Neural progenitor cell (in vitro differentiated cells): ENCODE measurements around the gene CCDC88A. TPM values are rescaled to one million over a fixed set of nuclear protein-coding genes. Genes with fewer than 3 reads are reported as not detected.

Source experiments
- DNase-seq: peaks from one replicate; pipeline ENCODE4 v3.0.0-alpha.2; 2016; ENCODE audit warnings: low spot score
- H2AFZ ChIP-seq: fragments of 200-600 bp; sonication (generic); replicated peaks from 2 replicates; pipeline ENCODE4 v1.6.1; 2016; ENCODE audit warnings: antibody characterized with exemption
- H3F3A ChIP-seq: fragments of 200-600 bp; sonication (generic); 2 replicates; pipeline ENCODE4 v1.6.1; 2016; ENCODE audit warnings: antibody characterized with exemption, low read depth
- H3K27ac ChIP-seq: fragments of 200-600 bp; sonication (generic); 2 replicates; pipeline ENCODE4 v1.5.1; 2016; ENCODE audit warnings: mild to moderate bottlenecking
- H3K27me3 ChIP-seq: fragments of 200-600 bp; sonication (generic); 2 replicates; pipeline ENCODE4 v1.6.1; 2016; ENCODE audit warnings: mild to moderate bottlenecking, moderate library complexity
- H3K36me3 ChIP-seq: fragments of 200-600 bp; sonication (generic); 2 replicates; pipeline ENCODE4 v1.5.1; 2016
- H3K4me1 ChIP-seq: fragments of 200-600 bp; sonication (generic); 2 replicates; pipeline ENCODE4 v1.6.1; 2016; ENCODE audit warnings: mixed run types
- H3K4me2 ChIP-seq: fragments of 200-600 bp; sonication (generic); 2 replicates; pipeline ENCODE4 v1.6.1; 2016
- H3K4me3 ChIP-seq: fragments of 200-600 bp; sonication (generic); 2 replicates; pipeline ENCODE4 v1.5.1; 2016
- H3K79me2 ChIP-seq: fragments of 200-600 bp; sonication (generic); 2 replicates; pipeline ENCODE4 v1.6.1; 2016; ENCODE audit warnings: low read depth
- H3K9ac ChIP-seq: fragments of 200-600 bp; sonication (generic); 2 replicates; pipeline ENCODE4 v1.6.1; 2016
- H3K9me3 ChIP-seq: fragments of 200-600 bp; sonication (generic); 2 replicates; pipeline ENCODE4 v1.5.1; 2016; ENCODE audit warnings: low read depth
- H4K20me1 ChIP-seq: fragments of 200-600 bp; sonication (generic); 2 replicates; pipeline ENCODE4 v1.6.1; 2016; ENCODE audit warnings: low read depth
- H3K27ac Mint-ChIP-seq: 3 replicates; pipeline ENCODE4 v1.8.0; 2021; ENCODE audit warnings: mixed read lengths
- H3K27me3 Mint-ChIP-seq: 2 replicates; pipeline ENCODE4 v1.8.0; 2022; ENCODE audit warnings: low read depth, mild to moderate bottlenecking, inconsistent platforms, moderate library complexity, mixed read lengths; ENCODE audit not compliant: insufficient read depth
- H3K36me3 Mint-ChIP-seq: 3 replicates; pipeline ENCODE4 v1.8.0; 2021; ENCODE audit warnings: mixed read lengths
- H3K4me1 Mint-ChIP-seq: 3 replicates; pipeline ENCODE4 v1.8.0; 2021; ENCODE audit warnings: mixed read lengths
- H3K4me3 Mint-ChIP-seq: 3 replicates; pipeline ENCODE4 v1.8.0; 2021; ENCODE audit warnings: mild to moderate bottlenecking, moderate library complexity, mixed read lengths
- H3K9me3 Mint-ChIP-seq: 3 replicates; pipeline ENCODE4 v1.8.0; 2020; ENCODE audit warnings: mixed read lengths
- EZH2 ChIP-seq: fragments of 200-600 bp; sonication (generic); IDR thresholded peaks from 2 replicates; pipeline ENCODE4 v1.6.1; 2017; ENCODE audit warnings: antibody characterized with exemption, mild to moderate bottlenecking, moderate library complexity
- EZH2phosphoT487 ChIP-seq: fragments of 200-600 bp; sonication (generic); IDR thresholded peaks from 2 replicates; pipeline ENCODE4 v1.6.1; 2017; ENCODE audit warnings: antibody characterized with exemption
- total RNA-seq: library from RNA; depleted of rRNA; stranded (reverse); fragments of >200 nt; gene quantifications from 2 replicates; pipeline ENCODE4 v1.2.3, GENCODE V29; 2015; ENCODE audit warnings: low replicate concordance
- TF ChIP-seq, protein P1 (sequence below): fragments of 200-600 bp; sonication (generic); IDR thresholded peaks from 2 replicates; pipeline ENCODE4 v1.5.1; 2017; ENCODE audit warnings: antibody characterized with exemption, mild to moderate bottlenecking

The CCDC88A gene
- total RNA-seq, 1 donor from 2014 or later: 182 TPM

DNA sequence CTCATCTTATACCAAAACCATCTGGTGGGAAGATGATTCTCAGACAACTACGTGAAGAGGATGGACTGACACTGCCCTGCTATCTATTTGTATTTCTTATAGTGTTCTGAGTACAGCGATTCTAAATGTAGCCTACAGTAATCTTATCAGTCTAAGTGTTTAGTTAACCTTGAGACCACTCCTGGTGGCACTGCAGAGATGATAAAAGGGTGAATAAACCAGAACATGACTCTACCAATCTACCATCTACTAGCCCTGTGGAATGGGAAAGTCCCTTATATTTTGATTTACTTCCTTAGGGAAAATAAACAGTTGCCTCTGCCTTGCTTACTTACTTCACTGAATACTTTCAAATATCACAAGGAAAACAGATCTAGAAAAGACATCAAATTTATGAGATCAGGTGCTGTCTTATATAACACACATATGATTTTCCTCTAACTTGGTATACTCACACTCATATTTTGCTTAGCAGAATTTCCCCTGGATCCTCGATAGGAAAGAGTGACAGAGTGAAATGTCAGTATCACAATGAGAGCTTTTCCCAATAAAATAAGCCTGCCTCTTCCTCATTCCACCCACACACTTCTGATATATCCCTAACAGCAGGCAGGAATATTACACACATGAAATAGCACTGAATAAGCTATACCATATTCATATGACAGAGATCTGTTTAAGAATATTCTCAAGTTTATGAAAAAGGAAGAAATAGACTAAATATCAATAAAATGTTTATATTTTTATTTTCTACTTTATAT is 92.0 kb downstream of the CCDC88A start:
- H3K36me3 ChIP-seq: peaks cover under 1% of the 10 kb centered on the region

DNA sequence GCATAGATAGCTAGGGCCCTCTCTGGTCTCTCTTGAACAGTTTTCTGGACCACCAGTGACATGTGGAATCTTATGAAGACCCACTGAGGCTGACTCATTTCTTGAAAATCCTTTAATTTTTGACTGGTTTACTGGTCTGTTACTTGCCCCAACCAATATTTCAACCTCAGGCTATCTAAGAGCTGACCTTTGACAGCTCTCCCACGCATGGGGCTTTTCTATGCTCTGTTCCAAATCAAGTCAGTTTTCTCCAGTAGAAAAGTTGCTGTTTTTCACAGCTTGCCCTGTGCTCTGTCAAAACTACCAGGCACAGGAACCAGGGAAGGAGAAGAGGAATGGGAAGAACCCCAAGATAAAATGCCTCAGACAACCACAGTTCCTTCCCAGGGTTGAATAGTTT is 104.7 kb downstream of the CCDC88A start:
- Mint-ChIP-seq H3K4me3 (no peak overlapping the region), H3K36me3 (peaks cover 16% of the 10 kb centered on the region), H3K27ac (no peak overlapping the region), H3K4me1 (no peaks in the 10 kb centered on the region), H3K9me3 (no peaks in the 10 kb centered on the region), H3K27me3 (no peaks in the 10 kb centered on the region)
- Histone ChIP-seq H3K4me3 (no peak overlapping the region), H3K27ac (no peak overlapping the region), H3K4me1 (no peaks in the 10 kb centered on the region), H3F3A (peaks cover 8% of the 10 kb centered on the region), H3K27me3 (no peaks in the 10 kb centered on the region), H3K36me3 (peaks cover 37% of the 10 kb centered on the region), H3K79me2 (no peaks in the 10 kb centered on the region), H3K9ac (no peak overlapping the region), H4K20me1 (no peaks in the 10 kb centered on the region), H3K4me2 (no peak overlapping the region), H2AFZ (no peak overlapping the region), H3K9me3 (no peaks in the 10 kb centered on the region)
- TF ChIP-seq EZH2 (no peak), EZH2phosphoT487 (no peak)
- TF ChIP-seq, protein P1, sequence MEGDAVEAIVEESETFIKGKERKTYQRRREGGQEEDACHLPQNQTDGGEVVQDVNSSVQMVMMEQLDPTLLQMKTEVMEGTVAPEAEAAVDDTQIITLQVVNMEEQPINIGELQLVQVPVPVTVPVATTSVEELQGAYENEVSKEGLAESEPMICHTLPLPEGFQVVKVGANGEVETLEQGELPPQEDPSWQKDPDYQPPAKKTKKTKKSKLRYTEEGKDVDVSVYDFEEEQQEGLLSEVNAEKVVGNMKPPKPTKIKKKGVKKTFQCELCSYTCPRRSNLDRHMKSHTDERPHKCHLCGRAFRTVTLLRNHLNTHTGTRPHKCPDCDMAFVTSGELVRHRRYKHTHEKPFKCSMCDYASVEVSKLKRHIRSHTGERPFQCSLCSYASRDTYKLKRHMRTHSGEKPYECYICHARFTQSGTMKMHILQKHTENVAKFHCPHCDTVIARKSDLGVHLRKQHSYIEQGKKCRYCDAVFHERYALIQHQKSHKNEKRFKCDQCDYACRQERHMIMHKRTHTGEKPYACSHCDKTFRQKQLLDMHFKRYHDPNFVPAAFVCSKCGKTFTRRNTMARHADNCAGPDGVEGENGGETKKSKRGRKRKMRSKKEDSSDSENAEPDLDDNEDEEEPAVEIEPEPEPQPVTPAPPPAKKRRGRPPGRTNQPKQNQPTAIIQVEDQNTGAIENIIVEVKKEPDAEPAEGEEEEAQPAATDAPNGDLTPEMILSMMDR: no peak
- no peak for DNase-seq

More for the DNA sequence above, 92.0 kb downstream of the CCDC88A start:
- H3K9me3 Mint-ChIP-seq: no peaks in the 10 kb centered on the region
- no peak overlapping the region for H3K27ac ChIP-seq
- peaks cover 27% of the 10 kb centered on the region for H3K36me3 Mint-ChIP-seq
- H3K9me3 ChIP-seq: no peaks in the 10 kb centered on the region
- TF ChIP-seq EZH2phosphoT487: no peak
- TF ChIP-seq, protein P1: no peak
- TF ChIP-seq EZH2: no peak
- no peak for DNase-seq
- no peak overlapping the region for H2AFZ ChIP-seq
- H4K20me1 ChIP-seq: no peaks in the 10 kb centered on the region
- no peaks in the 10 kb centered on the region for H3K79me2 ChIP-seq
- H3F3A ChIP-seq: no peaks in the 10 kb centered on the region
- no peak overlapping the region for H3K4me3 Mint-ChIP-seq
- no peak overlapping the region for H3K4me2 ChIP-seq
- H3K27ac Mint-ChIP-seq: no peak overlapping the region
- no peaks in the 10 kb centered on the region for H3K27me3 Mint-ChIP-seq
- no peaks in the 10 kb centered on the region for H3K4me1 Mint-ChIP-seq
- H3K9ac ChIP-seq: no peak overlapping the region
- H3K27me3 ChIP-seq: no peaks in the 10 kb centered on the region
- H3K4me3 ChIP-seq: no peak overlapping the region
- H3K4me1 ChIP-seq: no peaks in the 10 kb centered on the region

DNA sequence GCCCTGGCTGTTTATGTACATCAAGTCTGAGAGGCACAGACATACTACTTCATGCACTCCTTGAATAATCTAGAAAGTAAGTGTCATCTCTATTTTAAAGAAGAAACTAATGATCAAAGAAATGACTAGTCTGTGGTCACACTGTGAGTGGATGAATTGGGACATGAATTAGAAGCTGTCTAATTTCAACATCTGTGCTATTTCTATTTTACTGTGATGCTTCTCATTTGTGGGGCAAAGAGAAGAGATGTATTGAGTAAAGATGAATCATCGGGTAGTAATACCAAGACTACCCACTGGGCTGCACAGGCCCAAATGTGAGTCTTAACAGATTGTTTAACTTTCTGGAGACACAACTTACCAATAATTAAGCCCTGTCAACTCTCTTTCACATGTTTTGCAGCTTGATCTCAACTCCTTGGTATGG is 108.2 kb downstream of the CCDC88A start:
- Histone ChIP-seq H3K27me3 (no peaks in the 10 kb centered on the region), H3K27ac (no peak overlapping the region), H3K79me2 (no peaks in the 10 kb centered on the region), H4K20me1 (no peaks in the 10 kb centered on the region), H2AFZ (no peak overlapping the region), H3K4me3 (no peak overlapping the region), H3K36me3 (peaks cover 36% of the 10 kb centered on the region), H3F3A (peaks cover 3% of the 10 kb centered on the region), H3K4me1 (no peaks in the 10 kb centered on the region), H3K9me3 (no peaks in the 10 kb centered on the region), H3K9ac (no peak overlapping the region), H3K4me2 (no peak overlapping the region)
- DNase-seq: no peak
- Mint-ChIP-seq H3K27me3 (no peaks in the 10 kb centered on the region), H3K9me3 (no peaks in the 10 kb centered on the region), H3K27ac (no peak overlapping the region), H3K4me1 (no peaks in the 10 kb centered on the region), H3K36me3 (peaks cover 19% of the 10 kb centered on the region), H3K4me3 (no peak overlapping the region)
- no peak for TF ChIP-seq EZH2
- TF ChIP-seq, protein P1: no peak
- TF ChIP-seq EZH2phosphoT487: no peak
